Activated CD8-positive, alpha-beta memory T cell treated with anti-CD3 and anti-CD28 coated beads for 24 hours (primary cell): Measurements from ENCODE around the gene TSPAN4.

Source experiments
- DNase-seq: peaks from one replicate; pipeline ENCODE4 v3.0.0-alpha.2; 2020

Gene TSPAN4

GRCh38 chr11:914747-915501, 72.3 kb downstream of the TSPAN4 start:
- no peak for DNase-seq
